Testis (tissue), 2 donors: ENCODE results near the gene PRKN.

Experiments
- POLR2A ChIP-seq: fragments of 450-650 bp; IDR thresholded peaks from one replicate; pipeline ENCODE4 v1.6.1; 2017; ENCODE audit warnings: antibody characterized with exemption, mild to moderate bottlenecking, moderate library complexity
- TF ChIP-seq, protein P1 (sequence below), 3 experiments: fragments of 450-650 bp in 2 of 3; fragments of 200-600 bp in 1 of 3; sonication (generic) in 1 of 3; IDR thresholded peaks; one replicate each; pipeline ENCODE4 v1.5.1; 2016 to 2019; ENCODE audit warnings: antibody characterized with exemption in 3 of 3, mild to moderate bottlenecking in 2 of 3, moderate library complexity in 1 of 3

DNA sequence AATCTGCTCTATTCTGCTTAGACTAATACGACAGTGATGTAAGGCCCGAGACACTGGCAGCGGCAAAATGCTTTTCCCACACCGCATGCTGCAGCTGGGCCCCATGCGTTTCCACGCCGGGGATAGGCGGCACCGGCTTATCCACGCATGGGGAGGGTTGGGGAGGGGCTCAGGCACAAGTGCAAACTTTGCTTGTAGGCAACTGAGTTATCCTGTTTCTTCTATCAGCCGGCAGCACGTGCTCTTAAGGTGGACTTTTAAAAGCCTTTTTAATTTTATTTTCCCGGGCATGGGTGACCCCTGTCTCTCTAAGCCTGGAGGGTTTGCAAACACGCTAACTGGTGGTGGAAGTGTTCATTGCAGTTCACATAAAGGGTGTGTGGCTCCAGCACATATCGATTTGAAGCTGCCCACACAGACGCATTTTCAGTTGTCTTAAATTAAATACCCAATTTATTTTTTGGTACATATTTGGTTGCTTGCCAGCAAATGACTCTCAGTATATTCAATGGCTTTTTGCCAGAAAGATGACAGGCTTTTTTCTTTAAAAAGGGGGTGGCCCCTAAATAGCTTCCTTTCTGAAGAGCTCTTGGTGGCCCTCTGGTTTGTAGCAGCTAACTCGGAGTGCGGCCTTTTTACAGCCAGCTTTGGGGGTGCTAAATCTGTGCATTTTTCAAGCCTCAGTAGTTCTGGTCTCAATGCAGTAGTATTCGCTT, 891.9 kb downstream of the PRKN start:
- TF ChIP-seq, protein P1, sequence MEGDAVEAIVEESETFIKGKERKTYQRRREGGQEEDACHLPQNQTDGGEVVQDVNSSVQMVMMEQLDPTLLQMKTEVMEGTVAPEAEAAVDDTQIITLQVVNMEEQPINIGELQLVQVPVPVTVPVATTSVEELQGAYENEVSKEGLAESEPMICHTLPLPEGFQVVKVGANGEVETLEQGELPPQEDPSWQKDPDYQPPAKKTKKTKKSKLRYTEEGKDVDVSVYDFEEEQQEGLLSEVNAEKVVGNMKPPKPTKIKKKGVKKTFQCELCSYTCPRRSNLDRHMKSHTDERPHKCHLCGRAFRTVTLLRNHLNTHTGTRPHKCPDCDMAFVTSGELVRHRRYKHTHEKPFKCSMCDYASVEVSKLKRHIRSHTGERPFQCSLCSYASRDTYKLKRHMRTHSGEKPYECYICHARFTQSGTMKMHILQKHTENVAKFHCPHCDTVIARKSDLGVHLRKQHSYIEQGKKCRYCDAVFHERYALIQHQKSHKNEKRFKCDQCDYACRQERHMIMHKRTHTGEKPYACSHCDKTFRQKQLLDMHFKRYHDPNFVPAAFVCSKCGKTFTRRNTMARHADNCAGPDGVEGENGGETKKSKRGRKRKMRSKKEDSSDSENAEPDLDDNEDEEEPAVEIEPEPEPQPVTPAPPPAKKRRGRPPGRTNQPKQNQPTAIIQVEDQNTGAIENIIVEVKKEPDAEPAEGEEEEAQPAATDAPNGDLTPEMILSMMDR (IDR thresholded peaks at IDR 0.05) = no peak
- TF ChIP-seq POLR2A = no peak
